Epithelial cell of esophagus (primary cell): Measurements from ENCODE around the gene F8.
A peak's percentile ranks its signal among the peaks of the same experiment; 100 is the strongest.
"Not testable (repeated sequence)": the region's sequence is repeated elsewhere in the genome, so short reads cannot be mapped to it uniquely, and the experiment has no call there.

Source experiments
- DNase-seq: peaks from one replicate; pipeline ENCODE4 v3.0.0; 2010; ENCODE audit warnings: low read depth
- H3K4me3 ChIP-seq: 2 replicates; pipeline ENCODE4 v1.5.1; 2011; ENCODE audit warnings: mild to moderate bottlenecking, low read length, control low read depth
- TF ChIP-seq, protein P1 (sequence below): IDR thresholded peaks from 2 replicates; pipeline ENCODE4 v1.5.1; 2011; ENCODE audit warnings: low read depth, mild to moderate bottlenecking, low read length, control low read depth, inconsistent platforms; ENCODE audit not compliant: insufficient read depth; ENCODE audit errors: missing control alignments

F8 gene

DNA sequence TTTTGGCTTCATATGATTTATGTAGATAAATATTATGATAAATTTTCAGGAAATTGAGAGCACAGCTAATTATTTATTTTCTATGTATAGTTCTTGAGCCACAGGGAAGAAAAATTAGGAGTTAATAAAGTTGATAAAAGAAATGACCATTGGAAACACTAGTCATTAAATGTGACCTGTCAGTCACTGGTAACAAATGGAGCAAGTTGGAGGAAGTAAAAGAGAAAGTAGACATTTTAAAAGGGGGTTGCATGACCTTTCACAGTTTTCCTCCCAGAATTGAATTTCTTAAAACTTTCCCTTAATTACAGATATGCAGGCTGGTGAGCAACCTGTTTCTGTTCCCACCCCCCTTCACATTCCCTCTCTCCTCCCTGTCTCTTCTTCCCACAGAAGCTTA, 193.4 kb downstream of the F8 start:
- TF ChIP-seq, protein P1, sequence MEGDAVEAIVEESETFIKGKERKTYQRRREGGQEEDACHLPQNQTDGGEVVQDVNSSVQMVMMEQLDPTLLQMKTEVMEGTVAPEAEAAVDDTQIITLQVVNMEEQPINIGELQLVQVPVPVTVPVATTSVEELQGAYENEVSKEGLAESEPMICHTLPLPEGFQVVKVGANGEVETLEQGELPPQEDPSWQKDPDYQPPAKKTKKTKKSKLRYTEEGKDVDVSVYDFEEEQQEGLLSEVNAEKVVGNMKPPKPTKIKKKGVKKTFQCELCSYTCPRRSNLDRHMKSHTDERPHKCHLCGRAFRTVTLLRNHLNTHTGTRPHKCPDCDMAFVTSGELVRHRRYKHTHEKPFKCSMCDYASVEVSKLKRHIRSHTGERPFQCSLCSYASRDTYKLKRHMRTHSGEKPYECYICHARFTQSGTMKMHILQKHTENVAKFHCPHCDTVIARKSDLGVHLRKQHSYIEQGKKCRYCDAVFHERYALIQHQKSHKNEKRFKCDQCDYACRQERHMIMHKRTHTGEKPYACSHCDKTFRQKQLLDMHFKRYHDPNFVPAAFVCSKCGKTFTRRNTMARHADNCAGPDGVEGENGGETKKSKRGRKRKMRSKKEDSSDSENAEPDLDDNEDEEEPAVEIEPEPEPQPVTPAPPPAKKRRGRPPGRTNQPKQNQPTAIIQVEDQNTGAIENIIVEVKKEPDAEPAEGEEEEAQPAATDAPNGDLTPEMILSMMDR = no peak
- H3K4me3 ChIP-seq = no peak overlapping the region
- DNase-seq = no peak

DNA sequence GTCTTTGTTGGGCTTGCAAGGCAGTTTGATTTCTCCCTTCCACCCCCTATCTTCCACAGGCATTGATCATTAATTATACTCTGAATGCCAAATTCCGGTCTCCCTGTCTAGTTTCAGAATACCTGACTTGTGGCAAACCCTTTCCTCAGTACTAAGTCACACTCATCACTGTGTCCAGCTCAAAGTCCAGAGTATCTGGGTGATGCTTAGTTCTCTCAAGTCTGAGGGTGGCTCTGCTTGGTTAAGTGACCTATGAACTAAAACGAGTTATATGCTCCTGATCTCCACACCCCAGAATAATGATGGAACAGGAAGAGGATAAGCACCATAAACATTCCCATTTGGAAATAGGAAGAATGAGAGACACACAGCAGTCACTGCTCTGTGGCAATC, 194.5 kb downstream of the F8 start:
- TF ChIP-seq, protein P1 = no peak
- DNase-seq = no peak
- H3K4me3 ChIP-seq = no peak overlapping the region

DNA sequence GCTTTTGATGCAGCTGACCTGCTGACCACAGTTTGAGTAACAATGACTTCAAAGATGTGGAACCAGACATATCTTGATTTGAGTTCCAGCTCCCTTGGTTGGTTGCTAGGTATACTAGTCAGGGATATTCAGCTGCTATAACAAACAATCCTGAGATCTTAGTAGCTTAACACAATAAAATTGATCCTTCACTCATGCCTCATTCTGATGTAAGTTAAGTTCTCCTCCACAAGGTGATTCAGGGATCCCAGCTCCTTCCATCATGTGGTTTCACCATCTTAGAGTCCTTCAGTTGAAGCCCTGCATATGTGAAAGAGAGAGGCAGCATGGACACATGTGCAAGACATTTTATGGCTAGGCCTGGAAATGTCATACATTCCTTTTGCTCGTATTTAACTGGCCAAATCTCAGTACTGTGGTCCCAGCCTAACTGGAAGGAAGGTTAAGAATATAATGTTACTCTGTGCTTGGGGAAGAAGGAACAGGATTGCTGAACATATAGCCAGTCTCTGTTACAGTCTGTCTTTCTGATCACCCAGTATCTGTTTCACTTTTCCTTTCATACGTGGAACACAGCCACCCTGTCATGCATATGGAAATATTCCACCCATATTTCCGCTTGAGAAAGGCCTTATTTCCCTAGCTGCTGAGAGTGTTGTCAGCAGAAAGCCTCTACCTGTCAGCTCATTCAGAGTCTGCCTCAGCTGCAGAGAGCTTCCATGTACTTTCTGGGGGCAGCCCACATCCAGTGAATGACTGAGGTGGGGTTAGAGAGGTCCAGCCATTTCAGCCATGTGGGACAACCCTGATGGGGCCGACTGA, 195.1 kb downstream of the F8 start:
- no peak overlapping the region for H3K4me3 ChIP-seq
- no peak for DNase-seq
- TF ChIP-seq, protein P1 = no peak

DNA sequence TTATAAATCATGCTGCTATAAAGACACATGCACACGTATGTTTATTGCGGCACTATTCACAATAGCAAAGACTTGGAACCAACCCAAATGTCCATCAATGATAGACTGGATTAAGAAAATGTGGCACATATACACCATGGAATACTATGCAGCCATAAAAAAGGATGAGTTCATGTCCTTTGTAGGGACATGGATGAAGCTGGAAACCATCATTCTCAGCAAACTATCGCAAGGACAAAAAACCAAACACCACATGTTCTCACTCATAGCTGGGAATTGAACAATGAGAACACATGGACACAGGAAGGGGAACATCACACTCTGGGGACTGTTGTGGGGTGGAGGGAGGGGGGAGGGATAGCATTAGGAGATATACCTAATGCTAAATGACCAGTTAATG, 196.9 kb downstream of the F8 start:
- not testable (repeated sequence) for H3K4me3 ChIP-seq, DNase-seq

DNA sequence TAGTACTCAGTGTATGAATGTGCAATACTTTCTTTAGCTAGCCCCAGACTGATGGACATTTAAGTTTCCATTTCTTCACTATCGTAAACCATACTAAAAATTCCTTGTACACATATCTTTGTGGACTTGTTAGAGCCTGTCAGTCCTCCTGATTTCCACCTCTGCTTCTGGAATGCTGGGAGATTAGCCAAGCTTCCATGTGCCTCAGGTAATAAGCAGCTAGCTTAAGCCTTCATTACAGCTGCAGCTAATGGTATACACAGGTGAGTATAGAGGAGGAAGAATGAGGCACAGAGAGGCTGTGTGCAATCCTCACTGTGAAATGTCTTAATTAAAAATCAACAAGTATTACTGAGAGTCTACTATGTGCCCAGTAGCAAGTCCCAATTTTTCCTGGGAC, 197.9 kb downstream of the F8 start:
- TF ChIP-seq, protein P1 = no peak
- H3K4me3 ChIP-seq = no peak overlapping the region

DNA sequence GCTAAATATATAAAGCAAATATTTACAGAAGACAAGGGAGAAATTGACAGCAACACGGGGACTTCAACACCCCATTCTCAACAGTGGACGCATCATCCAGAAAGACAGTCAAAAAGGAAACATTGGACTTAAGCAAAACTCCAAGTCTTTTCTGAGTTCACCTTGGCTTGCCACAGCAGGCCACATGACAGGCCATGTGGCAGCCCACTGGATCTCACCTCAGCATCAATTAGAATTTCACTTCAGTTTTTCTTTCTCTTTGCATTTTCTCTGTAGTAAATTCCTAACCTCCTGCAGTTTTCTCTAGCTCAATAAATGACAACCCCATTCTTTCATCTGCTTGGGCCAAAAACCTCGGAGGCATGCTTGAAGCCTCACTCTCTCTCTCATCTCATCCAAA, 200.5 kb downstream of the F8 start:
- H3K4me3 ChIP-seq = no peak overlapping the region
- no peak for DNase-seq
- TF ChIP-seq, protein P1 = no peak

More for the DNA sequence above, 197.9 kb downstream of the F8 start:
- DNase-seq = peak; percentile 78

DNA sequence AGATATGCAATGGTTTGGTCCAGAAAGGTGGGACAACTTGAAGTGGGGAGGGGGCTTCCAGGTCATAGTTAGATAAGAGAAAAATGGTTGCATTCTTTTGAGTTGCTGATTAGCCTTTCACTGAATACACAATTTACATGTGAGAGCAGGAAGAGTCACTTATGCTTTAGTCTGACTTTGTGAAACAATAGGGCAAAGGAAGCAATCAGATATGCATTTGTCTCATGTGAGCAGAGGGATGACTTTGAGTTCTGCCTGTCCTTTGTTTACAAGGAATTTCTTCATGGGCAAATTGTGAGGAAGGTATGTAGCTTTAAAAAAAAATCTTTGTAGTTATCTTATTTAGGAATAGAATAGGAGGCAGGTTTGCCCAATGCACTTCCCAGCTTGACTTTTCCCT, 201.0 kb downstream of the F8 start:
- no peak for DNase-seq
- no peak overlapping the region for H3K4me3 ChIP-seq
- TF ChIP-seq, protein P1 = no peak
